GM18870 (cell line): ENCODE measurements around the gene CDKN2A.

Experiments
- ATAC-seq: cut with Tn5 transposase; IDR thresholded peaks from one replicate; pipeline ENCODE4 v1.9.1; 2021; ENCODE audit warnings: moderate library complexity; ENCODE audit not compliant: unreplicated experiment

CDKN2A gene

GRCh38 chr9:21993893-21994555 is at the start of gene CDKN2A:
CDKN2A (minus strand) TSS chr9:21994392.
- no peak for ATAC-seq

DNA sequence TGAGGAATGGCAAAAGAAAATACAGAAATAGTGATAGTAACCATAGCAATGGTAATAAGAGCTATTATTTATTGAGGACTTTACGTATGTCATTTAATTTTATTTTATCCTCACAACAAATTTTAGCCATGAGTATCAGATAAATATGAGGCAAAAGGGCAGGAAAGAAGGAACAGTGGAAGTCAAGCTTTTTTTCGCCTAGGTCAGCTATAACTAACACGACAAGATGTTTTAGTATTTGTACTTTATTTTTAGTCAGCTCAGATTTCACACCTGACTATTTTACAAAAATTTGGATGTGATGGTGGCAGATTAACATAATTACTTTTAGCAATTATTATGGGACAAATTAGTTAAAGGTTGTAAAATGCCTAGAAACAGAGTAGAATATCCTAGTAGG is 49.7 kb upstream of the CDKN2A start:
- no peak for ATAC-seq

GRCh38 chr9:22041775-22042174 is 47.6 kb upstream of the CDKN2A start:
- no peak for ATAC-seq

DNA sequence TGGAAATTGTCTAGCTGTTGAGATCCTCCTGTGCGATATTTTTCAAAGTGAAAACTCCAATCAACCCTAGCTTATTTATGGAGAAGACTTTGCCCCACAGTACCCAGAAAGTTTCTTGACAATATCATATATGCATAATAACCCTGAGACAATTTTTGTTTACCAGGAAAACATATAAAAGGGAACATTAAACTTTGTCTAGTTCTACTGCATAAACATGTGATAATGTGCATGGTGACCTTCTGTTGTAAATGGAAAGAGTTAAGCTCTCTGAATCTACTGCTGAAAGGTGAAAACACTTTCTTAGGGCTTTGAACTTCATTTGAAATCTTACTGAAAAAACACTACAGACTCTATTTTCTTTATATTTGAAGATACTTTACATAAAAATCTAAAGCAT is 47.2 kb upstream of the CDKN2A start:
- ATAC-seq: no peak

DNA sequence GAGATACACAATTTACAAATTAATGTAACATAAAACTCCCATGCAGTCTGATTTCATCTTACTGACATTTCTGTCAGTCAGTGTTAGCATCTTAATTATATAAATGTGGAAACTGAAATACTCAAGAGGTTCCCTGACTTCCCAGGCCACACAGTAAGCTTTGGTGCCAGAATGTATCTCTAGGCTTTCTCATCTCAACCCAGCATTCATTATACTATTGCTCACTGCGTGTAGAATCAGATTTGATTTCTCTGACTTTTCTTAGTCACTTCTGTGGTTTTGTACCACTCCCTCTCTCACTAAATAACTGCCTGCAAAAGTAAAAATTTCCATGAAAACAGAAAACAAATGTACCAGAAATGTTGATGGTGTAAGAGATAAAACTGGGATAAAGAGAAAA is 46.6 kb upstream of the CDKN2A start:
- ATAC-seq: no peak

- no peak for ATAC-seq
Measured at GRCh38 chr9:22039258-22039657, 45.1 kb upstream of the CDKN2A start.

GRCh38 chr9:22037954-22038690 is 43.9 kb upstream of the CDKN2A start:
- ATAC-seq: no peak

GRCh38 chr9:22036866-22037626 is 42.9 kb upstream of the CDKN2A start:
- no peak for ATAC-seq

GRCh38 chr9:22035591-22036011 is 41.4 kb upstream of the CDKN2A start:
- no peak for ATAC-seq

DNA sequence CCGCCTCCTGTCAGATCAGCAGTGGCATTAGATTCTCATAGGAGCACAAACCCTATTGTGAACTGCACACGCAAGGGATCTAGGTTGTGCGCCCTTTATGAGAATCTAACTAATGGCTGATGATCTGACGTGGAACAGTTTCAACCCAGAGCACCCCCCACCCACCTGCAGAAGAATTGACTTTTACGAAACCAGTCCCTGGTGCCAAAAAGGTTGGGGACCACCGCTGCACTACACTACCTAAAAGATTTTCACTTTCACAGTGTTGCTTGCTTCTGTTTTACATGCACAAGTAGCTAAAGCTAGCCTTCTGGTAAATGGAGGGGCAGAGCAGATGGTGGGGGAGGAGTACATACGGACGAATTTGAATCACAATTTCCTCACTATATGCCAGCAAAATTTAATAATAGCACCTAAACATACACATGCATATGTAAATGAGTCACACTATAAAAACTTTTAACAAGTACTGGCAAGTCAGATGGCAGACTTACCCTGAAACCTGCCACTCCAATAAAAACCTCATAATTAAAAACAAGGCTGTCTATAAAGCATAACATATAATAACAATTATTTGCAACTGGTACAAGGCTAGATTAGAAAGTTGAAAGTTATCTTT is 38.9 kb upstream of the CDKN2A start:
- no peak for ATAC-seq

DNA sequence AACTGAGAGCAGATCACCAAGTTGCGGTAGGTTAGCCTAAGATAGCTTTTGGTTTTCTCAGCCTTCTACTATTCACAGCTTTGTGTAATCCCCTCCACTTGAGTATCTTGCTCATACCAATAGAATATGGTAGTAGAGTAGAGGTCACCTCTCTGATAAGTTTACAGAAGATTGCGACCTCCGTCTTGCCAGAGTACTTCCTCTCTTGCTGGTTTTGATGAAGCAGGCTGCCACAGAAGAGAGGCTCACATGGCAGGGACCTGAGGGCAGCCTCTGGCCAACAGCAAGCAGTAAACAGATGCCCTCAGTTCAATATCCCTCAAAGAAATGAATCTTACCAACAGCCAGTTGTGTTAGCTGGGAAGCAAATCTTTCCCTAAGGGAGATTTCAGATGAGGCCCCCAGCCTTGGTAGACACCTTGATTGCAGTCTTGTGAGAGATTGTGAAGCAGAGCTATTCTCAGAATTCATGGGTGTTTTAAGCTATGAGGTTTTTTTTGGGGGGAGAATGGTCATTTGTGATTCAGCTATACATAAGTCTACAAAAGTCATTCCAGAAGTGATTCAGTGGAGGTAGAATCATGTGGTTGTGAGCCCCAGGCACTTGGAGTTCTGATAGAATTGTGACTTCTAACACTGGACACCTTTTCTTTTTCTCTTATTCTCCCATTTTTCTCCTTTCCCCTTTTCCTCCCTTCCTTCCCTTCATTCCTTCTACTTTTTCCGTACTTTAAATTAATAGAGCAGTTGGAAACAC is 37.6 kb upstream of the CDKN2A start:
- no peak for ATAC-seq

DNA sequence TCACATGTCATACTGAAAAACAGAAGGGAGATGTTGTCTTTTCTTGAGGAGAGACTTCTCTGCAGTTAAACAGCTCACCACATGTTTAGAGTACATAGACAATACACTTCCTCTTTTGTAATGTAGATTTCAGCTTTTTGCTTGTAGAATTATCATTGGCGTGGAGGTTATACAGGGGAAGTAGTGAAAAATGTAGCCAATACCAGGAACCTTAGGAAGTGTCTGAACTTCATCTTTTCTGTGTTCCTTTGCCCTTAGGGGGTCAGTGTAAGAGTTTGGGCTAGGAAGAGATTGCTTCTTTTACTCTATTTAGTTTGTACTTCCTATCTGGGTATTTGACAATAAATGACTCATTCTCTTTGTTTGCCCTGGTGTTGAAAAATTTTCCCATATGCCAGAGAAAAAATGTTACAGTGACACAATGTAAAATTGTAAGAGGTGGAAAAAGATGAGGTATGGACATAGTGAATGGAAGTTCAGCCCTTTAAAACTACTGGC is 36.0 kb upstream of the CDKN2A start:
- ATAC-seq: peak; percentile 75

DNA sequence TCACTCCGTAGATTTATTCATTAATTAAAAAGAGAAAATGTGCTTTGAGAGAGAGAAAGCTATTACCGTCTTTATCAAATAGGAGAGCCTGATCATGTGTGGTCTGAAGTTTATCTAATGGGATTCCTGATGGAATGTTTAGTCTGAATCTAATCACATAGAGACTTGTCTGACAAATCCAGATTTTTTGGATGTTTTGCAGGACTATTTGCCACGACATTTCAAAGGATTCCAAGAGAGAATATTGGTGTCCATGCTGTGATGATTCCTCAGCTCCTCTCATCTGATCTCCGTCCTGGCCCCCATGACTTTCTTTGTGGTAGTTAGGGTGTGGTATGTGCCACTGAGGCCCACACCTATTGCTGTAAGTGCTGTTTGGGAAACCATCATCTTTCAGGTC is 35.0 kb upstream of the CDKN2A start:
- ATAC-seq: no peak

DNA sequence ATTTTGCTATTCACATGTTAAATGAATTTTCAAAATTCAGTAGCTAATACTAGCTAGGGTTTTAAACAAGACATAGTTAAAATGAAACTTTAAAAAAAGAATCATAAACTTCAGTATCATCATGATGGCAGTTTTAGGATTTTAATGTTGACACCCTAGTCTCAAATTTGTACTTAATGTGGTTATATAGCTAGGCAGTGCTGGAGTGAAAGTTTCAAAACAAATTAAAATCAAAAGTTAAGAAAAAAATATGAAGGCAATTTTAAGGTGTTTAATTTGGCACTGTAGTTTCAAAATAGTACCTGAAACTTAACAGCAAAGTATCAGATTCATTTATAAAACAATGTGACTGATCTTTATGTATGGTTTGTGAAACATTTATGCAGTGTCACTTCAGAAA is 34.2 kb upstream of the CDKN2A start:
- ATAC-seq: no peak

DNA sequence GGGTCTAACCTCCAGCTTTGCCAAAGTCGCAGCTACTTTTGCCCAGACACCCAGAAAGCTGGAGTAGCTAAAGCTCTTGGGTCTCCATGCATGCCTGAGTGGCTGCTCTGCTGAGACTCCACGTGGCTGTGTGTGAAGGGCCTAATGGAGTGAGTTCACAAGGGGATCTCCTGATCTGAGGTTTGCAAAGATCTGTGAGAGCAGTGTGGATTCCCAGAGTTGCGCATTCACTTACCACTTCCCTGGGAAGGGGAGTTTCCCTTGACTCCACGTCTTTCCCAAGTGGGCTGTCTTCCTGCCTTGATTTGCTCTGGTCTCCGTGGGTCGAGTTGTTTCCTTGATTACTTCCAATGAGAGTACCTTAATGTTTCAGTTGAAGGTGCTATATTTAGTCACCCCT is 32.5 kb upstream of the CDKN2A start:
- no peak for ATAC-seq

- ATAC-seq: no peak
Measured at GRCh38 chr9:22022396-22022795, 28.2 kb upstream of the CDKN2A start.

DNA sequence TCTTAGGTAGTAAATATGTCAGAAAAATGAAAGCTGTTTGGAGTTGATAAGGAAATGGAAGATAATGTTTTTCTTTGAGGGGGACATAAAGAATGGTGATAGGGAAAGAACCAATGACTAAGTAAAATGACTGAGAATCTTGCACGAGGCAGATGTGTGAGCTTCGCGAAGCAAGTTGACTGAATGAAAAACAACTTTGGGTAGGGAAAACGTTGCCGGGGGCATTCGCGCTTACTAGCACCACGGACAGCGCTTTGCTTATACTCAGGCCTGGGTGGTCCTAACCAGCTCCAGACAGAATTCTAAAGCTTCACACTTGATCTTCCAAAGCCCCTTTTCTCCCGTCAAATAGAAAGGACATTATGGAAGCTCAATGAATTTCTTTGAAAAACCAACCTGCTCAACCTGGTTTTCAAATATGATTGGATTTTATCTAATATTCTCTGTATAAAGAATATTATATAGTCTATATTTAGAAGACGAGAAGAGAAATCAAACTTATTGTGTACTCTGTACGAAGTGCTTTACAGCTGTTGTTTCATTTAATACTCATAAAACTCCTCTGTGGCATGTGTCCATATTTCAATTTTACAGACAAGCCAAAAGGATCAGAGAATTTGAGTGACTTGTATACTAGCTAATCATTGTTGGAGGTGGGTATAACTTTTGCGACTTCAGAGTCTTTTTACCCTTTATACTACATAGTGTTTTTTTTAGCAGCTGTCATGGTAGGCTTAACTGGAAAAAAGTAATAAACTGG is 16.9 kb upstream of the CDKN2A start:
- no peak for ATAC-seq

DNA sequence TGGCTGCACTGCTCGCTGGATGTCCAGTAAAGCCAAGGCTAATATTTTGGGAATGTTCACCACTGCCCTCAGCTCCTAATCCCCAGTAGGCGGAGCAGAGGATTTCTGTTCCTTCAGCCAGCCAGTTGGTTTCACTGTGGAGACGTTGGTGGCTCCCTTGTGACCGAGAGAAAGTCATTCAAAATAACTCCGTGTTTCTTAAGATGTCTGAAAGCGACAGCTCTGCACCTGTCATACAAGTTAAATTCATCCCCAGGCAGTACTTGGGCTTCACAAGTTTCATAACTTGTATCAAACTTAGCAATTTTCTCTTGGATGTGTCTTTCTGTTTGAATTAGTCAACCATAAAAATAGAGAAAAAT is 15.3 kb upstream of the CDKN2A start:
- peak; percentile 31 for ATAC-seq

GRCh38 chr9:22008717-22009505 is 14.7 kb upstream of the CDKN2A start, which contains the start of gene CDKN2B:
CDKN2B (minus strand) TSS chr9:22009305; CDS start chr9:22008953, 352 bp downstream.
- peak; percentile 82 for ATAC-seq
